Left lobe of liver (tissue), 2 donors: ENCODE data around the gene SYTL3. TPM values are rescaled to one million over a fixed set of nuclear protein-coding genes. Genes with fewer than 3 reads are reported as not detected.

Experiments
- ATAC-seq: fragments of 200-7000 bp; cut with Tn5 transposase; one replicate; pipeline ENCODE4 v1.9.1; 2020; ENCODE audit warnings: mild to moderate bottlenecking, moderate library complexity
- DNase-seq: peaks from one replicate; pipeline ENCODE4 v3.0.0-alpha.2; 2020; ENCODE audit warnings: low spot score
- total RNA-seq: library from RNA; stranded (reverse); gene quantifications from one replicate; pipeline ENCODE4 v1.2.1, GENCODE V29; 2021
- donor health status: DM: no; HTN: no; CAD: no; lungs with moderate emphysema.
- donor health status: DM: no; HTN: yes; CAD: no.

The SYTL3 gene
- total RNA-seq, 1 donor from 2014 or later: 0.43 TPM

- no peak for ATAC-seq
Measured at GRCh38 chr6:158755636-158756035, 105.8 kb downstream of the SYTL3 start.

GRCh38 chr6:158756126-158756525 is 106.3 kb downstream of the SYTL3 start:
- DNase-seq (no peak), ATAC-seq (no peak)

More at GRCh38 chr6:158755636-158756035, 105.8 kb downstream of the SYTL3 start:
- DNase-seq: no peak

GRCh38 chr6:158756977-158757752 is 107.3 kb downstream of the SYTL3 start:
- no peak for ATAC-seq

GRCh38 chr6:158757753-158758090 is 107.9 kb downstream of the SYTL3 start:
- DNase-seq: no peak
- no peak for ATAC-seq

More at GRCh38 chr6:158756977-158757752, 107.3 kb downstream of the SYTL3 start:
- no peak for DNase-seq

- no peak for ATAC-seq
- DNase-seq: no peak
Measured at GRCh38 chr6:158758451-158758860, 108.6 kb downstream of the SYTL3 start.

- no peak for ATAC-seq
Measured at GRCh38 chr6:158758941-158759479, 109.2 kb downstream of the SYTL3 start.

GRCh38 chr6:158759966-158760617 is 110.2 kb downstream of the SYTL3 start:
- DNase-seq: no peak
- ATAC-seq: no peak

More at GRCh38 chr6:158758941-158759479, 109.2 kb downstream of the SYTL3 start:
- no peak for DNase-seq

- no peak for DNase-seq
- ATAC-seq: no peak
Measured at GRCh38 chr6:158760618-158761250, 110.9 kb downstream of the SYTL3 start.

- ATAC-seq: no peak
Measured at GRCh38 chr6:158761746-158762145, 111.9 kb downstream of the SYTL3 start.

GRCh38 chr6:158762787-158763433 is 113.1 kb downstream of the SYTL3 start:
- ATAC-seq (no peak), DNase-seq (no peak)

More at GRCh38 chr6:158761746-158762145, 111.9 kb downstream of the SYTL3 start:
- no peak for DNase-seq

GRCh38 chr6:158763434-158764182 is 113.8 kb downstream of the SYTL3 start:
- ATAC-seq (no peak), DNase-seq (no peak)

- DNase-seq: no peak
- ATAC-seq: no peak
Measured at GRCh38 chr6:158764183-158764849, 114.5 kb downstream of the SYTL3 start.

- ATAC-seq (no peak), DNase-seq (no peak)
Measured at GRCh38 chr6:158764926-158765325, 115.1 kb downstream of the SYTL3 start.

GRCh38 chr6:158765499-158766068 is 115.7 kb downstream of the SYTL3 start:
- DNase-seq (no peak), ATAC-seq (no peak)

- ATAC-seq (no peak), DNase-seq (no peak)
Measured at GRCh38 chr6:158766621-158767455, 117.0 kb downstream of the SYTL3 start.

- ATAC-seq (no peak), DNase-seq (no peak)
Measured at GRCh38 chr6:158767709-158768108, 117.9 kb downstream of the SYTL3 start.

GRCh38 chr6:158768436-158768835 is 118.6 kb downstream of the SYTL3 start:
- no peak for DNase-seq
- no peak for ATAC-seq

- DNase-seq (no peak), ATAC-seq (no peak)
Measured at GRCh38 chr6:158769234-158769770, 119.4 kb downstream of the SYTL3 start.
